Transverse colon (tissue), 4 donors: ENCODE measurements around the gene MICB. TPM values are rescaled to one million over a fixed set of nuclear protein-coding genes. Genes with fewer than 3 reads are reported as not detected.

Experiments
- DNase-seq: peaks from one replicate; pipeline ENCODE4 v3.0.0-alpha.2; 2019
- H3K27ac ChIP-seq, 4 donors: fragments of 200-600 bp; sonication (generic); 2 replicates each; pipeline ENCODE4 v1.5.1; 2016 to 2018; ENCODE audit warnings: inconsistent platforms in 4 of 4
- H3K27me3 ChIP-seq: fragments of 200-600 bp; sonication (generic); 2 replicates; pipeline ENCODE4 v1.5.1; 2017; ENCODE audit warnings: inconsistent platforms
- H3K36me3 ChIP-seq, 4 donors: fragments of 200-600 bp; sonication (generic); 2 replicates each; pipeline ENCODE4 v1.5.1; 2017 to 2019; ENCODE audit warnings: inconsistent platforms in 4 of 4
- H3K4me1 ChIP-seq, 4 donors: fragments of 200-600 bp; sonication (generic); 2 replicates each; pipeline ENCODE4 v1.5.1; 2017 to 2020; ENCODE audit warnings: inconsistent platforms in 4 of 4
- H3K4me3 ChIP-seq, 4 donors: fragments of 200-600 bp; sonication (generic); 1 replicate in 1 of 4; 2 replicates in 3 of 4; pipeline versions ENCODE4 v1.5.1 to v1.6.1; 2017 to 2019; ENCODE audit warnings: inconsistent platforms in 4 of 4
- H3K9me3 ChIP-seq, 2 donors: fragments of 200-600 bp; sonication (generic); 2 replicates each; pipeline ENCODE4 v1.5.1; 2017 to 2019; ENCODE audit warnings: inconsistent platforms in 2 of 2
- EP300 ChIP-seq: sonication (generic); formaldehyde crosslinking; IDR thresholded peaks from one replicate; pipeline ENCODE4 v1.6.1; 2017; ENCODE audit warnings: antibody characterized with exemption, low read depth
- POLR2A ChIP-seq: fragments of 450-650 bp; IDR thresholded peaks from one replicate; pipeline ENCODE4 v1.6.1; 2016; ENCODE audit warnings: antibody characterized with exemption, mild to moderate bottlenecking, moderate library complexity
- POLR2AphosphoS5 ChIP-seq, 3 donors: sonication (generic); formaldehyde crosslinking; IDR thresholded peaks; one replicate each; pipeline ENCODE4 v1.6.1; 2016; ENCODE audit warnings: antibody characterized with exemption in 3 of 3
- WGBS, 2 donors: methylation state at CpG; one replicate each; pipeline ENCODE4 v1.1.5; 2018; ENCODE audit warnings: low coverage in 1 of 2; 5-methylcytosine and 5-hydroxymethylcytosine counted together
- in situ Hi-C, 4 donors: fragments of 200-750 bp; cut with MboI; loops; one replicate each; pipeline versions ENCODE4 v1.15.0 to v1.15.1; 2017; ENCODE audit warnings: low sequenced_read_pairs in 3 of 4, low pct_ligation_motif_present in 1 of 4, low pct_unique_long_range_greater_than_20kb in 1 of 4
- intact Hi-C: fragments of 100-400 bp; cut with DNase I; formaldehyde crosslinking; loops from one replicate; pipeline ENCODE4 v1.15.1; 2023; ENCODE audit warnings: low total_unique reads
- total RNA-seq, 4 donors: library from RNA; depleted of rRNA; stranded (reverse); fragments of >200 nt; gene quantifications; one replicate each; pipeline ENCODE4 v1.1.0, GENCODE V29; 2016
- TF ChIP-seq, protein P1 (sequence below), 5 experiments: fragments of 200-600 bp in 3 of 5; fragments of 450-650 bp in 2 of 5; sonication (generic) in 3 of 5; IDR thresholded peaks; 1 replicate in 2 of 5; 2 replicates in 3 of 5; pipeline ENCODE4 v1.5.1; 2016 to 2017; ENCODE audit warnings: antibody characterized with exemption in 5 of 5, inconsistent platforms in 3 of 5, mild to moderate bottlenecking in 2 of 5, moderate library complexity in 1 of 5

Gene MICB
- total RNA-seq, 4 donors from 2014 or later: 1.4 to 9.7 (median 4.0) TPM

DNA sequence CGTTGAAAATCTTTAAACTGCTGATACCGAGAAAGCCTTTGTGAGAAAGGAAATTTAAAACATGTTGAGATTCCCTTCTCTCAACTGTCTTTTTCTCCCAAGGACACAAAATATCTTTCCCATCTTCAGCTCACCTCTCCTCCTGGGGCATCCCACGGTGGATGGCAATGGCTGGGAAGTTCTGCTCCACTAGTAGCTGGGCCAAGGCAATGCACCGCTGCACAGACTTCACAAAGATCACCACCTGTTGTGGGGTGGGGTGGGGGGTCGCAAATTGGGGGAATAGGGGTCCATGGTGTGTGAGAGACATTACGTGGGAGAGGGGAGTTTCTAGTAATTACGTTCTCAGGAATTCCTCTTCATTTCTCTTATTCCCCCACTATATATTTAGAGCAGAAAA, 33.2 kb downstream of the MICB start:
- WGBS, 2 donors: 86 to 91% methylated on average over 7 of the region's 7 CpGs
- intact Hi-C loops (no loop called here), in situ Hi-C loops (no loop called here)
- Histone ChIP-seq H3K4me3 (no peak overlapping the region), H3K9me3 (no peaks in the 10 kb centered on the region), H3K4me1 (no peaks in the 10 kb centered on the region), H3K36me3 (peaks cover 0 to 60% (median 31%) of the 10 kb centered on the region in 4 donors), H3K27ac (no peak overlapping the region), H3K27me3 (no peaks in the 10 kb centered on the region)
- no peak for DNase-seq
- TF ChIP-seq EP300: no peak
- TF ChIP-seq, protein P1, sequence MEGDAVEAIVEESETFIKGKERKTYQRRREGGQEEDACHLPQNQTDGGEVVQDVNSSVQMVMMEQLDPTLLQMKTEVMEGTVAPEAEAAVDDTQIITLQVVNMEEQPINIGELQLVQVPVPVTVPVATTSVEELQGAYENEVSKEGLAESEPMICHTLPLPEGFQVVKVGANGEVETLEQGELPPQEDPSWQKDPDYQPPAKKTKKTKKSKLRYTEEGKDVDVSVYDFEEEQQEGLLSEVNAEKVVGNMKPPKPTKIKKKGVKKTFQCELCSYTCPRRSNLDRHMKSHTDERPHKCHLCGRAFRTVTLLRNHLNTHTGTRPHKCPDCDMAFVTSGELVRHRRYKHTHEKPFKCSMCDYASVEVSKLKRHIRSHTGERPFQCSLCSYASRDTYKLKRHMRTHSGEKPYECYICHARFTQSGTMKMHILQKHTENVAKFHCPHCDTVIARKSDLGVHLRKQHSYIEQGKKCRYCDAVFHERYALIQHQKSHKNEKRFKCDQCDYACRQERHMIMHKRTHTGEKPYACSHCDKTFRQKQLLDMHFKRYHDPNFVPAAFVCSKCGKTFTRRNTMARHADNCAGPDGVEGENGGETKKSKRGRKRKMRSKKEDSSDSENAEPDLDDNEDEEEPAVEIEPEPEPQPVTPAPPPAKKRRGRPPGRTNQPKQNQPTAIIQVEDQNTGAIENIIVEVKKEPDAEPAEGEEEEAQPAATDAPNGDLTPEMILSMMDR (IDR thresholded peaks at IDR 0.05): no peak
- TF ChIP-seq POLR2A: no peak

DNA sequence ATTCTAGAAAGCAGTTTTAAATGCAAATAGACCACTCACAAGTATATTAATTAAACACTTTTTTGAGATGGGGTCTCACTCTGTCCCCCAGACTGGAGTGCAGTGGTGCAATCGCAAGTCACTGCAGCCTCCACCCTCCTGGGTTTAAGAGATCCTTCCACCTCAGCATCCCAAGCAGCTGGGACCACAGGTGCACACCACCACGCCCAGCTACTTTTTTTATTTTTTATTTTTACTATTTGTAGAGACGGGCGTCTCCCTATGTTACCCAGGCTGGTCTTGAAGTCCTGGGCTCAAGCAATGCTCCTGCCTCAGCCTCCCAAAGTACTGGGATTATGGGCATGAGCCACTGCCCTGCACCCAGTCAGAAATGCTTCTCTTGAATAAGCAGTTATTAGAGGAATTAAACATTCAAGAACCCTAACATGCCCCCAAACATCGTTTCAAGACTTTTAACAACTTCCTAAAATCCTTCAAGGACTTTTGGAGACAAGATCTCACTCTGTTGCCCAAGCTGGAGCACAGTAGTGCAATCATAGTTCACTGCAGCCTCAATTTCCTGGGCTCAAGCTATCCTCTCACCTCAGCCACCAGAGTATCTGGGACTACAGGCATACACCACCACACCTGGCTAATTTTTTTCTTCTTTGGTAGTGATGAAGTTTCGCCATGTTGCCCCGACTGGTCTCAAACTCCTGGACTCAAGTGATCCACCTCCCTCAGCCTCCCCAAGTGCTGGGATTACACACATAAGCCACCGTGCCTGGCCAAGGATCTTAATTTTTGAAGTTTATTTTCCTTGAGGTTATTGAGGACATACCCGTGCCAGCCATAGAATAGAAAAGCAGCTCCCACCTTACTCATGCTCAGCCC, 34.1 kb downstream of the MICB start:
- in situ Hi-C loops (no loop called here), intact Hi-C loops (no loop called here)
- TF ChIP-seq EP300 (no peak), POLR2A (no peak), POLR2AphosphoS5 (IDR thresholded peaks at IDR 0.05) (no peak)
- TF ChIP-seq, protein P1 (IDR thresholded peaks at IDR 0.05): no peak
- no peak overlapping the region for H3K27ac ChIP-seq
- H3K9me3 ChIP-seq: no peaks in the 10 kb centered on the region
- no peaks in the 10 kb centered on the region for H3K27me3 ChIP-seq
- no peak for DNase-seq
- no peak overlapping the region for H3K4me3 ChIP-seq
- WGBS, 2 donors: 64 to 70% methylated on average over 7 to 9 of the region's 9 CpGs
- H3K36me3 ChIP-seq: peaks cover 0 to 69% (median 35%) of the 10 kb centered on the region in 4 donors
- H3K4me1 ChIP-seq: no peaks in the 10 kb centered on the region

DNA sequence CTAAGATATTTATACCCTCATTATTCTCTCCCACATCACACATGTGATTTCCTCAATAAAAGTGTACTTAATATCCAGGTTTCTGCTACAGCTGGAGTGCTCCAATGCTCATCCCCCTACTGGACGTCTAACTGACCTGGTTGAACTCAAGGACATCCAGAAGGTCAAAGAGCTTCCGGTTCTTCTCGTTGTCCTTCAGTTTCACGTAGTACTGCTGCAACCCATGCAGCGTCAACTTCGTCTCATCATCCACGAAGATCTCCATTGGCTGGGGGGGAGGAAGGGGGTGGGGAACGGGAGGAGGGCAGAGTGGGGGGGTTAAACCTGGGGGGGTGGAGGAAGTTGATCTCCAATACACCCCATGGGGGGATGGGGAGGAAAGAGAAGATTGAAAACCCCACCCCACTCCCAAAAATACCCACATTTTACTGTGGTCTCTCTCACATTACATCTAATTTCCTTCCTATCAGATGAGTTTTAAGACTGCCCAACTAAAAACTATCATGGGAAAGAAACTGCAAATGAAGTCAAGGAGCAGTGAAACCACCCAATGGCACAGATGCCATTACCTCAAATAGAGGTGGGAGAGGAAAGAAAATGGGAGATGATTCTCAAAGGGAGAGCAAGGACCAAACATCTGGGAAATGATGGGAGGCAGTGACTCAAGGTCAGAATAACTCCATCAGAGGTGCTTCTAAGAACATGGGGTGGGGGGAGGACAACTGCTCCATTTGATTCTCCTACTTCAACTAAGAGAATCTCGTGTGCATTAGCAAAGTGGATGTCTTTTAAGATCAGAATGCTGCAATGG, 34.9 kb downstream of the MICB start:
- no peaks in the 10 kb centered on the region for H3K9me3 ChIP-seq
- H3K36me3 ChIP-seq: peaks cover 0 to 77% (median 40%) of the 10 kb centered on the region in 4 donors
- in situ Hi-C loops: no loop called here
- 17 to 56% methylated on average over 1 to 9 of the region's 9 CpGs for WGBS, 2 donors
- no peak overlapping the region for H3K4me3 ChIP-seq
- no peak for DNase-seq
- H3K4me1 ChIP-seq: peaks cover 0 to 3% (median 0%) of the 10 kb centered on the region in 4 donors
- no peak overlapping the region for H3K27ac ChIP-seq
- intact Hi-C loops: no loop called here
- TF ChIP-seq, protein P1 (IDR thresholded peaks at IDR 0.05): no peak
- TF ChIP-seq EP300 (no peak), POLR2A (no peak), POLR2AphosphoS5 (IDR thresholded peaks at IDR 0.05) (no peak)
- H3K27me3 ChIP-seq: no peaks in the 10 kb centered on the region

DNA sequence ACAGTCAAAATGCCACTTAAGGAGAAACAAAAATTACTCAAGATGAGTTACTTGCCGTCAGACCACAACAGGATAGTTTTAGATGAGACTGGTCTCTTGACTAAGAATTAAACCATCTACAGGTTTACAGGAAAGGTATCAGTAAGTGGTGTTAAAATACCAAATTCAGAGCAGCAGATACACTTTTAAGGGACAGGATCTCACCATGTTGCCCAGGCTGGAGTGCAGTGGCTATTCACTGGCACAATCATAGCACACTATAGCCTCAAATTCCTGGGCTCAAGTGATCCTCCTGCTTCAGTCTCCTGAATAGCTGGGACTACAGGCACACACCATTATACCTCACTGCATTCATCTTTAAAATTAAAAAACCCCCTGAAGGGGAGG, 35.5 kb downstream of the MICB start:
- no peak overlapping the region for H3K27ac ChIP-seq
- WGBS, 2 donors: 83 to 88% methylated on average over 1 of the region's 1 CpG
- no peak overlapping the region for H3K4me3 ChIP-seq
- no peaks in the 10 kb centered on the region for H3K27me3 ChIP-seq
- TF ChIP-seq POLR2A (no peak), POLR2AphosphoS5 (IDR thresholded peaks at IDR 0.05) (no peak), EP300 (no peak)
- TF ChIP-seq, protein P1 (IDR thresholded peaks at IDR 0.05): no peak
- in situ Hi-C loops (no loop called here), intact Hi-C loops (no loop called here)
- peaks cover 0 to 6% (median 2%) of the 10 kb centered on the region in 4 donors for H3K4me1 ChIP-seq
- no peaks in the 10 kb centered on the region for H3K9me3 ChIP-seq
- no peak for DNase-seq
- peaks cover 0 to 83% (median 43%) of the 10 kb centered on the region in 4 donors for H3K36me3 ChIP-seq
